NCI-H69 (cell line): Measurements from ENCODE around the gene PRKCE.
A peak's percentile ranks its signal among the peaks of the same experiment; 100 is the strongest.

ENCODE experiments used
- DNase-seq: peaks from one replicate; lab custom pipeline; 2025; lab: John Stamatoyannopoulos, UW

PRKCE gene

DNA sequence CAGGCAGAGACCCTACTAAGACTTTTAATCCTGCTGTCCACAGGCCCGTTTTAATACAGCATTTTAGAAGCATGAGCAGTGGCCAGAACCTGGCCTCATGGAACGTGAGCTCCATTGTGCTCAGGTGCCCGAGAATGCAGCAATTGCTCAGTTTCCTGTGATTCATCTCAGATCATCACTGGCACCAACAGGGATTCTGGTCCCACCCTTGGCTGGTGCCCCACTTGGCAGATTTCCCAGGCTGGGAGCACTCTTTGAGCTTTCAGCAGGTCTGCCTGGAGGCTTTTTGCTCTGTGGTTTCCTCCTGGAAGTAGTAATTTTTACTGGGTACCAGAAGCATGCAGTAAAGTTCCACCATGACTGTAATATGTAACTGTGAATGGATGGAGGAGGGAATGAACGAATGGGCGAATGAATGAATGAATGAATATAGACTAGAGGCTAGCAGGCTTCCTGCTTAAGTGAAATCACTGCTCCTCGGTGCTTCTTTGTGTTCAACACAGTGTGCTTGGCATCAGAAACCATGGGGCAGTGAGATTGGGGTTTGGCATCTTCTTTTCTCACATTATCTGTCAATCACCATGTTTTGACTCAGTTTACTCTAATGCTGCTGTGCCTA lies 312.9 kb downstream of the PRKCE start:
- peak; percentile 80 for DNase-seq

- no peak for DNase-seq
Observed at GRCh38 chr2:45964906-45965305, 313.4 kb downstream of the PRKCE start.

DNA sequence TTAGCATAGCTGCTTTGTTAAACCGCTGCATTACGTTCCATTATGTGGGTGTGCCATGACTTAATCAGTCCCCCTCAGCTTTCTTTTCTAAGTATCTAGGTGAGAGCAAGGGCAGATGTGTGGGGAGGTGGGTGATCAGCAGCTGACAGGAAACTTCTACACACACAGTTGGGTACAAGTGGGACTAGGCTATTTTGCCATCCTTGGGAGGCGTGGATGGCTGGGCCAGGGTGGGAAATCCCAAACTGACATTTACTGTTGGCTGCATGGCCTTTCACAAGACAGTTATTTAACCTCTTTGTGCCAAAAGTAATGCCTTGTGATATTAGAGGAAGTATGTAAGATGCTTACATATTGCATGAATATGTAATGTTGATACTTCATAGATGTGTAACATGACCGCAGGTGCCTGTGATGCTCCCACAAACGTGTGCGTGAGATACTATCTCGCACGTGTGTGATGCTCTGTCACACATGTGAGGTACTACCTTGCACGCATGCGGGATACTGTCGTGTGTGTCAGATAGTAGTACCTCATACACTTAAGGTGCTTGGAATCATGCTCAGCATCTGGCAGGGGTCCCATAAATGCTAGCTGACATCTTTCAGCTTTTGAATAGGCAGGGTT lies 314.5 kb downstream of the PRKCE start:
- no peak for DNase-seq

- no peak for DNase-seq
Observed at GRCh38 chr2:45968946-45969584, 317.6 kb downstream of the PRKCE start.

GRCh38 chr2:45973426-45973825 lies 322.0 kb downstream of the PRKCE start:
- DNase-seq, result peak; percentile 59

- DNase-seq, result no peak
Observed at GRCh38 chr2:45974056-45974455, 322.6 kb downstream of the PRKCE start.

- DNase-seq, result no peak
Observed at GRCh38 chr2:45974762-45975408, 323.4 kb downstream of the PRKCE start.

DNA sequence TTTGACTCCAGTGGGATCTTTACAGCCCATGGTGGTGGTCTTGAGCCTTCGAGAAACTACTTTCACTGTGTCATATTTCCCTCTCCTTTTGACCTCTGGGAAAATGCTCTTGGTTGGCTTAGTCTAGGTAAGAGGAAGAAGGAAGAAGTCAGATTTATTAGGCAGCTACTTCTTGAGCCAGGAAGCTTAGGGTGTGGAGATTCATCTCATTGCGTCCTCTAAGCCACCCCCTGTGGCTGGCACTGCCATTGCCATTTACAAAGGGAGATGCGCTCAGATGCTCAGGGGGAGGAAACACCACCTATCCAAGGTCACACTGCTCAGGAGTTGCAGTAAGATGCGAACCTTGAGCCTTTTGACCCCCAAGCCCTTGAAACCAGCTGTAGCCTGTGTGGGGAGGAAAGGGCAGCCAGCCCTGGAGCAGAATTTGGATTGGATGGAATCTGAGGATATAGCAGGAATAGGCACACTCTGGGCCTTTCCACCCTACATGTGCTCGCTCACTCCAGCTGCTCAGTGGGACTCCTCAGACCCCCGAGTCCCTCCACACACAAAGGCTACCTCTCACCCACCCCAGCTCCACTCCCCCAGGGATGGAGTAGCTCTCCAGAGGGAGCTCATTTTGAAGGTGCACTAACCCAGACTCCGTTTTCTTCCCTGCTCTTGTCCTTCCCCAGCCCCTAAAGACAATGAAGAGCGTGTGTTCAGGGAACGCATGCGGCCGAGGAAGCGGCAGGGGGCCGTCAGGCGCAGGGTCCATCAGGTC lies 324.5 kb downstream of the PRKCE start:
- no peak for DNase-seq

DNA sequence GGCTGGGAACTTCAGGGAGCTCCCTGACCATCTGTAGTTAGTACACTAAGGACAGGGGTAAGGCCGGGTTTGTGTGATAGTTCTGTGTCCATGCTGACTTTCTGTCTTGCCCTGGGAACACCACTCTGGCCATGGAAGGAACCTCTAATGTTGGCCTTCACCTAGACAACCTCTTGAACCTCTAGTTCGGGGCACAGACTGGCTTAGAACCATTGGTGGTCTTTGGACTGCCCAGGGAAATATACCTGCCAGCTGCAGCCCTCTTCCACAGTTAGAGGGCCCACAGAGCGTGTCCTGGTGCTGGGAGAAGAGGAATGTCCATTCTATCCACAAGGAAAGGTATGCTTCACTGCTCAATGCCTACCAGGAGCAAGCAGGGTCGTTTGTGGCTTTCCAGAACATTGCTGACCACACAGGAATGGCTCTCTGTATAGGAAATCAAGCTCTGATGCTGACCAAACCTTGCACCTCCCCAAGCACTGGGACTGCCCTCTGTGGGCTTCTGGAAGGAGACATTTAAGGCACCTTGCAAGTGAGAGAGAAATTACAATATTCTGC lies 326.9 kb downstream of the PRKCE start:
- DNase-seq, result no peak

GRCh38 chr2:45979065-45979464 lies 327.6 kb downstream of the PRKCE start:
- peak; percentile 46 for DNase-seq

DNA sequence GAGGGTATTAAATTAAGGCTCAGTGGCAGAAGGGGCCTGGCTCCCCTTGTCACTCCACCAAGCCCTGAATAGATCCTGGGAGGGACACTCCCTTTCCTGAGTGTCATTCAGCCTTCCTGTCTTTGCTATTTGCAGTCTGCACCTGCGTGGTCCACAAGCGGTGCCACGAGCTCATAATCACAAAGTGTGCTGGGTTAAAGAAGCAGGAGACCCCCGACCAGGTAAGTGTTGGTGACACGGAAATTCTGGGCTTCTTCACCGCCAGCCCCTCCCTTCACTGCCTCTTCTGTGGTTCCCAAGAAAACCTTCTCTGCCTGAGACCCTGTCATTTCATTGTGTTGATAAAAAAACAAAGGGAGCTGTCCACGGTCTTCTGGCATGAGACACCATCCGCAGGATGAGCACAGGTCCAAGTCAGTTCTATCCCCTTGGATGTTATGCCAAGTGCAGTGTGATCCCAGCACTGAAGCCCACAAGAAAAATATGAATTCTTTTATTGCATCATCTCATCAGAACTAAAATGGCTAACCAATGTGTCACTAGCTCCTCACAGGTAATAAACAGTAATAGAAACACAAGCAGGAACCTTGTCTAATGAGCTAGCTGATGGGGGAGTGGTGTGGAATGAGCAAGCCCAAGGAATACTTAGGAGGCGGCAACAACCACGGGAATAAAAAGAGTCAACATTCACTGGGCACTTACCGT lies 328.8 kb downstream of the PRKCE start:
- no peak for DNase-seq

GRCh38 chr2:45981384-45981930 lies 330.0 kb downstream of the PRKCE start:
- no peak for DNase-seq

DNA sequence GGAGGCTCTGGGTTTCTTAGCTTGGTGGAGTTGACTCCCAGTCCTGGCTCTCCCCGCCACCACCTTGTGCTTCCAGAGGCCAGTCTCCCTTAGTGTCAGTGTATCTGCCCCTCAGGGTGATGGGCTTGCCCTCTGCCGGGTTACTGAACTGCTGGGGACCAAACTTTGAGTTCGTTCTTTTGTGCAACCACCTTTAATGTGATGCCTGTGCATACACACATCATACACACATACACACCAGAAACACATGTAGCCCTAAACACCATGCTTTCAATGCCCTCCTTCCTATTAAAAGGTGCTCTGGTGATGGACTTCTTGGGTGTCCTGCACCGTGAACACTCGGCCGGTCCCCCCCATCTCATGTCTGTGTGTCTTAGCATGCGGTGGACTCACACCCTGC lies 330.6 kb downstream of the PRKCE start:
- DNase-seq, result no peak

GRCh38 chr2:45983213-45983612 lies 331.7 kb downstream of the PRKCE start:
- no peak for DNase-seq

- DNase-seq, result no peak
Observed at GRCh38 chr2:45984366-45984765, 332.9 kb downstream of the PRKCE start.

GRCh38 chr2:45984896-45985473 lies 333.5 kb downstream of the PRKCE start:
- DNase-seq, result no peak

GRCh38 chr2:45986509-45986908 lies 335.0 kb downstream of the PRKCE start:
- no peak for DNase-seq

- no peak for DNase-seq
Observed at GRCh38 chr2:45987856-45988255, 336.4 kb downstream of the PRKCE start.

- DNase-seq, result no peak
Observed at GRCh38 chr2:45988879-45989278, 337.4 kb downstream of the PRKCE start.

- no peak for DNase-seq
Observed at GRCh38 chr2:45990131-45990530, 338.7 kb downstream of the PRKCE start.
